ENCODE data around the gene UNCX.

Gene UNCX

GRCh38 chr7:1218541-1219165, 14.0 kb upstream of the UNCX start:
- DNase-seq, result no peak

- no peak for DNase-seq
These were observed 13.2 kb upstream of the UNCX start for GRCh38 chr7:1219498-1219897.

- no peak for DNase-seq
These were observed 12.5 kb upstream of the UNCX start for GRCh38 chr7:1220000-1220726.

- DNase-seq, result no peak
These were observed 11.5 kb upstream of the UNCX start for GRCh38 chr7:1220977-1221745.

- DNase-seq, result no peak
These were observed 9.3 kb upstream of the UNCX start for GRCh38 chr7:1223196-1223981.

- DNase-seq, result no peak
These were observed 8.5 kb upstream of the UNCX start for GRCh38 chr7:1224086-1224716.

- DNase-seq, result no peak
These were observed 7.6 kb upstream of the UNCX start for GRCh38 chr7:1225030-1225429.

- no peak for DNase-seq
These were observed 7.1 kb upstream of the UNCX start for GRCh38 chr7:1225441-1226185.

- DNase-seq, result no peak
These were observed 6.3 kb upstream of the UNCX start for GRCh38 chr7:1226186-1226901.

GRCh38 chr7:1227071-1227804, 5.4 kb upstream of the UNCX start:
- DNase-seq, result no peak

GRCh38 chr7:1227814-1228544, 4.7 kb upstream of the UNCX start:
- DNase-seq, result no peak

GRCh38 chr7:1228545-1229201, 4.0 kb upstream of the UNCX start:
- DNase-seq, result no peak

- DNase-seq, result no peak
These were observed 3.3 kb upstream of the UNCX start for GRCh38 chr7:1229202-1229947.

GRCh38 chr7:1229956-1230355, 2.7 kb upstream of the UNCX start:
- DNase-seq, result no peak

GRCh38 chr7:1230411-1231213, 2.1 kb upstream of the UNCX start:
- DNase-seq, result no peak

GRCh38 chr7:1231214-1232102, 1.2 kb upstream of the UNCX start:
- DNase-seq, result no peak

- no peak for DNase-seq
These were observed 587 bp upstream of the UNCX start for GRCh38 chr7:1232103-1232466.

All from NCI-H2081 (cell line).